ENCODE data around the gene MPHOSPH6. TPM values are rescaled to one million over a fixed set of nuclear protein-coding genes. Genes with fewer than 3 reads are reported as not detected.
A peak's percentile ranks its signal among the peaks of the same experiment; 100 is the strongest.

MPHOSPH6 gene
- total and polyA plus RNA-seq, 2 experiments from 2014 or later, result 9.3 to 26.2 TPM

GRCh38 chr16:82192665-82193064 is 22.6 kb upstream of the MPHOSPH6 start:
- Histone ChIP-seq H3K9me3 (ENCODE audit: low read depth) (no peaks in the 10 kb centered on the region), H3K4me3 (no peak overlapping the region), H3K27me3 (peaks cover 8% of the 10 kb centered on the region), H3K27ac (no peak overlapping the region), H3K4me1 (ENCODE audit: low read depth) (no peaks in the 10 kb centered on the region), H3K36me3 (no peaks in the 10 kb centered on the region)
- DNase-seq (ENCODE audit: low read depth in 1 of 2, low spot score in 1 of 2), result peak in 1 of 2 donors; percentile 71
- TF ChIP-seq CTCF (IDR thresholded peaks at IDR 0.05; ENCODE audit: low read depth, low read length), result no peak

- DNase-seq (ENCODE audit: low read depth in 1 of 2, low spot score in 1 of 2), result no peak
- Histone ChIP-seq H3K9me3 (ENCODE audit: low read depth) (no peaks in the 10 kb centered on the region), H3K27me3 (peaks cover 8% of the 10 kb centered on the region)
Observed at GRCh38 chr16:82190386-82190785, 20.4 kb upstream of the MPHOSPH6 start.

GRCh38 chr16:82187829-82188228 is 17.8 kb upstream of the MPHOSPH6 start:
- Histone ChIP-seq H3K4me1 (ENCODE audit: low read depth) (no peaks in the 10 kb centered on the region), H3K4me3 (no peak overlapping the region), H3K36me3 (no peaks in the 10 kb centered on the region), H3K9me3 (ENCODE audit: low read depth) (no peaks in the 10 kb centered on the region), H3K27me3 (peaks cover 15% of the 10 kb centered on the region), H3K27ac (no peak overlapping the region)
- TF ChIP-seq CTCF (IDR thresholded peaks at IDR 0.05; ENCODE audit: low read depth, low read length), result no peak
- DNase-seq (ENCODE audit: low read depth in 1 of 2, low spot score in 1 of 2), result no peak

More at GRCh38 chr16:82190386-82190785, 20.4 kb upstream of the MPHOSPH6 start:
- Histone ChIP-seq H3K36me3 (no peaks in the 10 kb centered on the region), H3K4me1 (ENCODE audit: low read depth) (no peaks in the 10 kb centered on the region), H3K4me3 (no peak overlapping the region), H3K27ac (no peak overlapping the region)
- TF ChIP-seq CTCF (IDR thresholded peaks at IDR 0.05; ENCODE audit: low read depth, low read length), result no peak

- no peak overlapping the region for H3K4me3 ChIP-seq
- H3K4me1 ChIP-seq (ENCODE audit: low read depth), result no peaks in the 10 kb centered on the region
- DNase-seq (ENCODE audit: low read depth in 1 of 2, low spot score in 1 of 2), result no peak
- no peak for TF ChIP-seq CTCF (IDR thresholded peaks at IDR 0.05; ENCODE audit: low read depth, low read length)
- peaks cover 24% of the 10 kb centered on the region for H3K27me3 ChIP-seq
- no peaks in the 10 kb centered on the region for H3K36me3 ChIP-seq
- H3K9me3 ChIP-seq (ENCODE audit: low read depth), result no peaks in the 10 kb centered on the region
- no peak overlapping the region for H3K27ac ChIP-seq
Observed at GRCh38 chr16:82185012-82185411, 15.0 kb upstream of the MPHOSPH6 start.

- no peak overlapping the region for H3K4me3 ChIP-seq
- no peaks in the 10 kb centered on the region for H3K9me3 ChIP-seq (ENCODE audit: low read depth)
- peaks cover 29% of the 10 kb centered on the region for H3K27me3 ChIP-seq
- H3K4me1 ChIP-seq (ENCODE audit: low read depth), result no peaks in the 10 kb centered on the region
- no peak for TF ChIP-seq CTCF (IDR thresholded peaks at IDR 0.05; ENCODE audit: low read depth, low read length)
- peak in 1 of 2 donors; percentile 33 for DNase-seq (ENCODE audit: low read depth in 1 of 2, low spot score in 1 of 2)
- H3K36me3 ChIP-seq, result no peaks in the 10 kb centered on the region
- H3K27ac ChIP-seq, result no peak overlapping the region
Observed at GRCh38 chr16:82184213-82184612, 14.2 kb upstream of the MPHOSPH6 start.

- H3K27me3 ChIP-seq, result peaks cover 36% of the 10 kb centered on the region
Observed at GRCh38 chr16:82183004-82183397, 13.0 kb upstream of the MPHOSPH6 start.

More at GRCh38 chr16:82183004-82183397, 13.0 kb upstream of the MPHOSPH6 start:
- peak in 1 of 2 donors; percentile 69 for DNase-seq (ENCODE audit: low read depth in 1 of 2, low spot score in 1 of 2)
- Histone ChIP-seq H3K4me3 (no peak overlapping the region), H3K9me3 (ENCODE audit: low read depth) (no peaks in the 10 kb centered on the region), H3K27ac (no peak overlapping the region), H3K4me1 (ENCODE audit: low read depth) (no peaks in the 10 kb centered on the region), H3K36me3 (no peaks in the 10 kb centered on the region)
- no peak for TF ChIP-seq CTCF (IDR thresholded peaks at IDR 0.05; ENCODE audit: low read depth, low read length)

Data from cardiac muscle cell (in vitro differentiated cells and primary cell).